GM12891 (cell line): Measurements from ENCODE around the gene ADSL.

Experiments used
- DNase-seq: peaks from one replicate; pipeline ENCODE4 v3.0.0; 2011; ENCODE audit warnings: low spot score; ENCODE audit not compliant: insufficient read length
- FAIRE-seq: peaks from 2 replicates; lab custom pipeline; 2011; peaks lifted over from hg19 to GRCh38; lab: Jason Lieb, UNC
- PAX5 ChIP-seq: IDR thresholded peaks from 2 replicates; pipeline ENCODE4 v1.6.1; 2011; ENCODE audit warnings: low read length, moderate library complexity, mild to moderate bottlenecking; ENCODE audit not compliant: insufficient read depth, severe bottlenecking
- POLR2A ChIP-seq: IDR thresholded peaks from 2 replicates; pipeline ENCODE4 v1.6.1; 2011; ENCODE audit warnings: low read depth, low read length, control low read depth
- POLR2AphosphoS5 ChIP-seq: IDR thresholded peaks from 2 replicates; pipeline ENCODE4 v1.6.1; 2011; ENCODE audit warnings: low read depth, low read length, control low read depth
- POU2F2 ChIP-seq: IDR thresholded peaks from 2 replicates; pipeline ENCODE4 v1.6.1; 2011; ENCODE audit warnings: low read depth, mild to moderate bottlenecking, control low read depth, low read length, moderate library complexity
- SPI1 ChIP-seq: IDR thresholded peaks from 2 replicates; pipeline ENCODE4 v1.6.1; 2011; ENCODE audit warnings: low read depth, low read length, control low read depth
- TAF1 ChIP-seq: IDR thresholded peaks from 2 replicates; pipeline ENCODE4 v1.6.1; 2011; ENCODE audit warnings: low read depth, low read length, control low read depth

Gene ADSL

GRCh38 chr22:40312050-40312449, 34.2 kb upstream of the ADSL start:
- TF ChIP-seq SPI1 (no peak), POLR2AphosphoS5 (no peak)
- no peak for FAIRE-seq
- DNase-seq, result no peak

- FAIRE-seq, result no peak
- DNase-seq, result no peak
- no peak for TF ChIP-seq SPI1
- TF ChIP-seq POLR2A, result no peak
- TF ChIP-seq POLR2AphosphoS5, result no peak
- TF ChIP-seq TAF1, result no peak
- no peak for TF ChIP-seq POU2F2
- no peak for TF ChIP-seq PAX5
These were observed 33.3 kb upstream of the ADSL start for GRCh38 chr22:40313007-40313406.

- FAIRE-seq (no peak), DNase-seq (no peak)
- no peak for TF ChIP-seq TAF1
- TF ChIP-seq SPI1, result no peak
These were observed 32.3 kb upstream of the ADSL start for GRCh38 chr22:40314041-40314440.

GRCh38 chr22:40320687-40321086, 25.6 kb upstream of the ADSL start:
- TF ChIP-seq PAX5 (no peak), POLR2A (no peak)
- DNase-seq (no peak), FAIRE-seq (peak; percentile 23)

GRCh38 chr22:40322021-40322420, 24.3 kb upstream of the ADSL start:
- FAIRE-seq, result no peak
- no peak for DNase-seq
- no peak for TF ChIP-seq TAF1
- no peak for TF ChIP-seq PAX5
- no peak for TF ChIP-seq POU2F2
- no peak for TF ChIP-seq POLR2A
- no peak for TF ChIP-seq POLR2AphosphoS5
- no peak for TF ChIP-seq SPI1

GRCh38 chr22:40322818-40323447, 23.4 kb upstream of the ADSL start:
- DNase-seq (no peak), FAIRE-seq (no peak)
- TF ChIP-seq PAX5, result no peak
- TF ChIP-seq POU2F2, result no peak
- TF ChIP-seq POLR2A, result no peak
- TF ChIP-seq POLR2AphosphoS5, result no peak
- no peak for TF ChIP-seq SPI1
- no peak for TF ChIP-seq TAF1

- no peak for TF ChIP-seq POLR2A
- FAIRE-seq, result no peak
- no peak for DNase-seq
These were observed 22.6 kb upstream of the ADSL start for GRCh38 chr22:40323681-40324171.

- FAIRE-seq (peak; percentile 81), DNase-seq (no peak)
- TF ChIP-seq POLR2A (no peak), TAF1 (no peak), SPI1 (no peak), POU2F2 (no peak), POLR2AphosphoS5 (no peak), PAX5 (no peak)
These were observed 21.6 kb upstream of the ADSL start for GRCh38 chr22:40324468-40325305.

GRCh38 chr22:40325315-40325714, 21.0 kb upstream of the ADSL start:
- FAIRE-seq, result no peak
- TF ChIP-seq PAX5 (no peak), TAF1 (no peak), POLR2A (no peak), SPI1 (no peak), POLR2AphosphoS5 (no peak), POU2F2 (no peak)
- no peak for DNase-seq

- TF ChIP-seq SPI1 (no peak), POU2F2 (no peak), POLR2AphosphoS5 (no peak), TAF1 (no peak), PAX5 (no peak), POLR2A (no peak)
- FAIRE-seq (no peak), DNase-seq (no peak)
These were observed 19.2 kb upstream of the ADSL start for GRCh38 chr22:40326905-40327735.
